Globus pallidus (tissue), 1 donor: Measurements from ENCODE around the gene AADAT.
A peak's percentile ranks its signal among the peaks of the same experiment; 100 is the strongest.
"Not testable (repeated sequence)": the region's sequence is repeated elsewhere in the genome, so short reads cannot be mapped to it uniquely, and the experiment has no call there.

Experiments used
- DNase-seq: peaks from one replicate; pipeline ENCODE4 v3.0.0-alpha.2; 2015; ENCODE audit warnings: low spot score

The AADAT gene

GRCh38 chr4:170090352-170091052, 746 bp upstream of the AADAT start:
- DNase-seq: no peak

GRCh38 chr4:170089274-170089667, 485 bp downstream of the AADAT start:
- peak; percentile 54 for DNase-seq

GRCh38 chr4:170088716-170089115, 1.0 kb downstream of the AADAT start:
- no peak for DNase-seq

GRCh38 chr4:170087163-170087700, 2.5 kb downstream of the AADAT start:
- no peak for DNase-seq

GRCh38 chr4:170083541-170083940, 6.2 kb downstream of the AADAT start:
- DNase-seq: no peak

GRCh38 chr4:170080496-170080895, 9.3 kb downstream of the AADAT start:
- DNase-seq: no peak

GRCh38 chr4:170079981-170080380, 9.8 kb downstream of the AADAT start:
- no peak for DNase-seq

- no peak for DNase-seq
These were observed 18.6 kb downstream of the AADAT start for GRCh38 chr4:170071196-170071595.

- DNase-seq: no peak
These were observed 21.2 kb downstream of the AADAT start for GRCh38 chr4:170068438-170069128.

- no peak for DNase-seq
These were observed 30.3 kb downstream of the AADAT start for GRCh38 chr4:170059421-170059820.

GRCh38 chr4:170058826-170059225, 30.9 kb downstream of the AADAT start:
- no peak for DNase-seq

- no peak for DNase-seq
These were observed 31.9 kb downstream of the AADAT start for GRCh38 chr4:170057866-170058265.

- no peak for DNase-seq
These were observed 36.8 kb downstream of the AADAT start for GRCh38 chr4:170052919-170053318.

GRCh38 chr4:170051402-170051801, 38.4 kb downstream of the AADAT start:
- DNase-seq: no peak

GRCh38 chr4:170049766-170050165, 40.0 kb downstream of the AADAT start:
- peak; percentile 24 for DNase-seq

- DNase-seq: peak; percentile 81
These were observed 41.9 kb downstream of the AADAT start for GRCh38 chr4:170047771-170048354.

- not testable (repeated sequence) for DNase-seq
These were observed 43.6 kb downstream of the AADAT start for GRCh38 chr4:170046156-170046555.

- no peak for DNase-seq
These were observed 49.6 kb downstream of the AADAT start for GRCh38 chr4:170040031-170040680.

GRCh38 chr4:170038769-170039168, 51.0 kb downstream of the AADAT start:
- no peak for DNase-seq

- DNase-seq: no peak
These were observed 51.5 kb downstream of the AADAT start for GRCh38 chr4:170038232-170038631.

GRCh38 chr4:170037481-170037880, 52.3 kb downstream of the AADAT start:
- DNase-seq: no peak

- DNase-seq: no peak
These were observed 53.9 kb downstream of the AADAT start for GRCh38 chr4:170035845-170036244.

- DNase-seq: no peak
These were observed 54.5 kb downstream of the AADAT start for GRCh38 chr4:170035231-170035630.
